HepG2 (cell line): Measurements from ENCODE around the gene S1PR2. TPM values are rescaled to one million over a fixed set of nuclear protein-coding genes. Genes with fewer than 3 reads are reported as not detected.

Source experiments
- BCL6 ChIP-seq: IDR thresholded peaks from 2 replicates; pipeline ENCODE4 v1.6.1; 2016; ENCODE audit warnings: missing genetic modification reagents, missing compliant biosample characterization
- BRCA1 ChIP-seq: sonication (generic); formaldehyde crosslinking; IDR thresholded peaks from 2 replicates; pipeline ENCODE4 v1.4.0; 2020; ENCODE audit warnings: missing genetic modification reagents
- CENPT ChIP-seq: sonication (generic); formaldehyde crosslinking; IDR thresholded peaks from 2 replicates; pipeline ENCODE4 v1.8.0; 2022; ENCODE audit warnings: low read depth, mild to moderate bottlenecking, moderate library complexity, missing genetic modification reagents
- HOXA9 ChIP-seq: sonication (generic); formaldehyde crosslinking; IDR thresholded peaks from 2 replicates; pipeline ENCODE4 v1.8.1; 2022; ENCODE audit warnings: missing genetic modification reagents, mild to moderate bottlenecking, moderate library complexity, borderline replicate concordance
- KDM3A ChIP-seq: IDR thresholded peaks from 2 replicates; pipeline ENCODE4 v1.6.1; 2018; ENCODE audit warnings: low read depth, missing compliant biosample characterization
- KDM5A ChIP-seq: fragments of 200-600 bp; sonication (generic); IDR thresholded peaks from 2 replicates; pipeline ENCODE4 v1.7.0; 2018; ENCODE audit warnings: antibody characterized with exemption, mild to moderate bottlenecking, low read length, borderline replicate concordance
- NCOA2 ChIP-seq: sonication (generic); formaldehyde crosslinking; IDR thresholded peaks from 2 replicates; pipeline ENCODE4 v1.8.0; 2022; ENCODE audit warnings: inconsistent platforms
- NPAS2 ChIP-seq: sonication (generic); formaldehyde crosslinking; IDR thresholded peaks from 2 replicates; pipeline ENCODE4 v1.8.0; 2022; ENCODE audit warnings: mild to moderate bottlenecking, missing genetic modification reagents, borderline replicate concordance
- XBP1 ChIP-seq: sonication (generic); formaldehyde crosslinking; IDR thresholded peaks from 2 replicates; pipeline ENCODE4 v1.5.0; 2020; ENCODE audit warnings: missing genetic modification reagents
- ZFY ChIP-seq: sonication (generic); formaldehyde crosslinking; IDR thresholded peaks from 2 replicates; pipeline ENCODE4 v1.4.0; 2020; ENCODE audit warnings: missing genetic modification reagents
- ZFYVE20 ChIP-seq: sonication (generic); formaldehyde crosslinking; IDR thresholded peaks from 2 replicates; pipeline ENCODE4 v1.8.0; 2023; ENCODE audit warnings: low read depth, mild to moderate bottlenecking, moderate library complexity, missing genetic modification reagents, borderline replicate concordance
- ZNF180 ChIP-seq: sonication (generic); formaldehyde crosslinking; IDR thresholded peaks from 2 replicates; pipeline ENCODE4 v1.4.0; 2020; ENCODE audit warnings: low read depth, missing genetic modification reagents, borderline replicate concordance
- ZNF292 ChIP-seq: sonication (generic); formaldehyde crosslinking; IDR thresholded peaks from 2 replicates; pipeline ENCODE4 v1.8.1; 2022; ENCODE audit warnings: mild to moderate bottlenecking, low read depth, missing genetic modification reagents, borderline replicate concordance
- ZNF549 ChIP-seq: sonication (generic); formaldehyde crosslinking; IDR thresholded peaks from 2 replicates; pipeline ENCODE4 v1.5.0; 2020; ENCODE audit warnings: missing genetic modification reagents
- ZNF746 ChIP-seq: sonication (generic); formaldehyde crosslinking; IDR thresholded peaks from 2 replicates; pipeline ENCODE4 v1.8.0; 2022; ENCODE audit warnings: mild to moderate bottlenecking, missing genetic modification reagents
- ZNF780A ChIP-seq: sonication (generic); formaldehyde crosslinking; IDR thresholded peaks from 2 replicates; pipeline ENCODE4 v1.8.0; 2022; ENCODE audit warnings: mild to moderate bottlenecking, missing genetic modification reagents, moderate library complexity
- ZNF782 ChIP-seq: sonication (generic); formaldehyde crosslinking; IDR thresholded peaks from 2 replicates; pipeline ENCODE4 v1.4.0; 2020; ENCODE audit warnings: missing genetic modification reagents, mild to moderate bottlenecking, borderline replicate concordance
- ZSCAN22 ChIP-seq: sonication (generic); formaldehyde crosslinking; IDR thresholded peaks from 2 replicates; pipeline ENCODE4 v1.4.0; 2020; ENCODE audit warnings: mild to moderate bottlenecking, missing genetic modification reagents
- polyA plus RNA-seq, 8 experiments: library from polyadenylated mRNA; depleted of rRNA in 3 of 8; stranded (reverse) in 7 of 8; unstranded in 1 of 8; fragments of >200 nt; fragmentation: Illumina TruSeq in 4 of 8; extraction: Trizol in 4 of 8; gene quantifications; 2 replicates each; pipeline versions ENCODE4 v1.2.1 to v1.2.3, GENCODE V29; 2011 to 2016; ENCODE audit warnings: low read depth in 4 of 8, missing spikeins in 1 of 8, mixed read lengths in 1 of 8; ENCODE audit not compliant: insufficient read depth in 1 of 8
- total RNA-seq, 5 experiments: library from RNA; depleted of rRNA; stranded (reverse); fragments of >200 nt; fragmentation: Illumina TruSeq; extraction: Trizol; gene quantifications; 2 replicates each; pipeline ENCODE4 v1.2.3, GENCODE V29; 2016; ENCODE audit warnings: low read depth in 1 of 5
- TF ChIP-seq, protein P1 (sequence below): sonication (generic); formaldehyde crosslinking; IDR thresholded peaks from 2 replicates; pipeline ENCODE4 v1.5.0; 2020; ENCODE audit warnings: mild to moderate bottlenecking, missing genetic modification reagents
- TF ChIP-seq, protein P2 (sequence below), 2 experiments: sonication (generic) in 1 of 2; formaldehyde crosslinking in 1 of 2; IDR thresholded peaks; 2 replicates each; pipeline versions ENCODE4 v1.4.0 to v1.6.1; 2018 to 2020; ENCODE audit warnings: missing genetic modification reagents in 2 of 2, borderline replicate concordance in 1 of 2, low read depth in 1 of 2, mild to moderate bottlenecking in 1 of 2, missing biosample characterization in 1 of 2
- TF ChIP-seq, protein P3 (sequence below): sonication (generic); formaldehyde crosslinking; IDR thresholded peaks from 2 replicates; pipeline ENCODE4; 2020; ENCODE audit warnings: missing genetic modification reagents, mild to moderate bottlenecking, borderline replicate concordance

S1PR2 gene
- total and polyA plus RNA-seq, 2 of the 13 experiments (the other 11 are each of a cell fraction or from before 2014, with no cell fraction given): 0.91 to 1.3 TPM

DNA sequence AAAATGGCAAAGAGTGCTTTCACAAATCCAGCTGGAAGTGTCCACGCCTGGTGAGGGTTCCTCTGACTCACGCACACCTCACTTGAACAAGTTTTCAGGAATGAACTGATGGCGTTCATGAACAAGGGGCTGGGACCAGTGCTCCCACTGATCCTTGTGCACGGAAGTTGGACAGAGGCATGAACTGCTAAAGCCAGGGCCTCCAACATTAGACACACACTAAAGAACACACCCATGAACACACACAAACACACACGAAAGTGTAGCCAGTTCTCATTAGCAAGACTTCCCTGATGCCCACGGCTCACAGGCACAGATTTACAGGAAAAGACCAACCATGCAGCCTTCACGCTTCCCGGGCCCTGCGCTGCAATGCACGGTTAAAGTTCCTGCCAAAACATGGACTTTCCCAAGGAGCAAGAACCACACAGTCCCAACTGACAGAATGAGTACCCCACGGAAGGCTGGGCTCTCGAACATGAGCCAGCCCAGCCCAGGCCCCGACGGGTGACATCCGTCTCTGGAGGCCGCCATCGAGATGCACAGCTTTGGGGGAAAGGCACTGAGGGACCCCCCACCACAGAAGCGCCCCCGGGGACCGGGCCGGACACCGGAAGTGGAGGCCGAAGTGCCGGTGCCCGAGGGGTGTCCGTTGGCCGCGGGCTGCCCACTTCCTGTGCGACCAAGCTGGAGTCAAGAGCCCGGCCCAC lies 37.2 kb downstream of the S1PR2 start (continued):
- TF ChIP-seq, protein P1, sequence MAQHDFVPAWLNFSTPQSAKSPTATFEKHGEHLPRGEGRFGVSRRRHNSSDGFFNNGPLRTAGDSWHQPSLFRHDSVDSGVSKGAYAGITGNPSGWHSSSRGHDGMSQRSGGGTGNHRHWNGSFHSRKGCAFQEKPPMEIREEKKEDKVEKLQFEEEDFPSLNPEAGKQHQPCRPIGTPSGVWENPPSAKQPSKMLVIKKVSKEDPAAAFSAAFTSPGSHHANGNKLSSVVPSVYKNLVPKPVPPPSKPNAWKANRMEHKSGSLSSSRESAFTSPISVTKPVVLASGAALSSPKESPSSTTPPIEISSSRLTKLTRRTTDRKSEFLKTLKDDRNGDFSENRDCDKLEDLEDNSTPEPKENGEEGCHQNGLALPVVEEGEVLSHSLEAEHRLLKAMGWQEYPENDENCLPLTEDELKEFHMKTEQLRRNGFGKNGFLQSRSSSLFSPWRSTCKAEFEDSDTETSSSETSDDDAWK (CRISPR knock-in tag): no peak
- TF ChIP-seq ZNF780A (CRISPR knock-in tag) (0 out of 2 replicates have a peak, but pooled peaks have one; percentile 13), ZNF292 (peak; percentile 24; the same call in 1 of the 2 replicates), CENPT (CRISPR knock-in tag) (no peak), XBP1 (CRISPR knock-in tag) (peak; percentile 20; the same call in 1 of the 2 replicates), ZNF746 (CRISPR knock-in tag) (no peak; the same call in 1 of the 2 replicates), ZFY (peak; percentile 74; the same call in 1 of the 2 replicates), HOXA9 (CRISPR knock-in tag) (0 out of 2 replicates have a peak, but pooled peaks have one; percentile 19), ZNF549 (CRISPR knock-in tag) (peak; percentile 57; the same call in 1 of the 2 replicates), NPAS2 (CRISPR knock-in tag) (no peak), ZFYVE20 (no peak), NCOA2 (no peak), KDM3A (CRISPR knock-in tag) (no peak), BCL6 (0 out of 2 replicates have a peak, but pooled peaks have one; percentile 8), ZNF180 (CRISPR knock-in tag) (peak; percentile 52; the same call in 1 of the 2 replicates), ZNF782 (CRISPR knock-in tag) (peak; percentile 47; the same call in 1 of the 2 replicates), BRCA1 (CRISPR knock-in tag) (0 out of 2 replicates have a peak, but pooled peaks have one; percentile 84), ZSCAN22 (CRISPR knock-in tag) (no peak), KDM5A (peak; percentile 60)
- TF ChIP-seq, protein P2, sequence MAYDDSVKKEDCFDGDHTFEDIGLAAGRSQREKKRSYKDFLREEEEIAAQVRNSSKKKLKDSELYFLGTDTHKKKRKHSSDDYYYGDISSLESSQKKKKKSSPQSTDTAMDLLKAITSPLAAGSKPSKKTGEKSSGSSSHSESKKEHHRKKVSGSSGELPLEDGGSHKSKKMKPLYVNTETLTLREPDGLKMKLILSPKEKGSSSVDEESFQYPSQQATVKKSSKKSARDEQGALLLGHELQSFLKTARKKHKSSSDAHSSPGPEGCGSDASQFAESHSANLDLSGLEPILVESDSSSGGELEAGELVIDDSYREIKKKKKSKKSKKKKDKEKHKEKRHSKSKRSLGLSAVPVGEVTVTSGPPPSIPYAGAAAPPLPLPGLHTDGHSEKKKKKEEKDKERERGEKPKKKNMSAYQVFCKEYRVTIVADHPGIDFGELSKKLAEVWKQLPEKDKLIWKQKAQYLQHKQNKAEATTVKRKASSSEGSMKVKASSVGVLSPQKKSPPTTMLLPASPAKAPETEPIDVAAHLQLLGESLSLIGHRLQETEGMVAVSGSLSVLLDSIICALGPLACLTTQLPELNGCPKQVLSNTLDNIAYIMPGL (CRISPR knock-in tag; IDR thresholded peaks at IDR 0.05; ENCODE audit: borderline replicate concordance in 1 of 2, low read depth in 1 of 2): 0 out of 4 replicates have a peak, but pooled peaks of 1 of the 2 experiments have one; percentile 21
- TF ChIP-seq, protein P3, sequence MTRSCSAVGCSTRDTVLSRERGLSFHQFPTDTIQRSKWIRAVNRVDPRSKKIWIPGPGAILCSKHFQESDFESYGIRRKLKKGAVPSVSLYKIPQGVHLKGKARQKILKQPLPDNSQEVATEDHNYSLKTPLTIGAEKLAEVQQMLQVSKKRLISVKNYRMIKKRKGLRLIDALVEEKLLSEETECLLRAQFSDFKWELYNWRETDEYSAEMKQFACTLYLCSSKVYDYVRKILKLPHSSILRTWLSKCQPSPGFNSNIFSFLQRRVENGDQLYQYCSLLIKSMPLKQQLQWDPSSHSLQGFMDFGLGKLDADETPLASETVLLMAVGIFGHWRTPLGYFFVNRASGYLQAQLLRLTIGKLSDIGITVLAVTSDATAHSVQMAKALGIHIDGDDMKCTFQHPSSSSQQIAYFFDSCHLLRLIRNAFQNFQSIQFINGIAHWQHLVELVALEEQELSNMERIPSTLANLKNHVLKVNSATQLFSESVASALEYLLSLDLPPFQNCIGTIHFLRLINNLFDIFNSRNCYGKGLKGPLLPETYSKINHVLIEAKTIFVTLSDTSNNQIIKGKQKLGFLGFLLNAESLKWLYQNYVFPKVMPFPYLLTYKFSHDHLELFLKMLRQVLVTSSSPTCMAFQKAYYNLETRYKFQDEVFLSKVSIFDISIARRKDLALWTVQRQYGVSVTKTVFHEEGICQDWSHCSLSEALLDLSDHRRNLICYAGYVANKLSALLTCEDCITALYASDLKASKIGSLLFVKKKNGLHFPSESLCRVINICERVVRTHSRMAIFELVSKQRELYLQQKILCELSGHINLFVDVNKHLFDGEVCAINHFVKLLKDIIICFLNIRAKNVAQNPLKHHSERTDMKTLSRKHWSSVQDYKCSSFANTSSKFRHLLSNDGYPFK: no peak
